ENCODE measurements around the gene CA4. TPM values are rescaled to one million over a fixed set of nuclear protein-coding genes. Genes with fewer than 3 reads are reported as not detected.

CA4 gene
- total RNA-seq, 1 experiment from 2014 or later, result not detected

Other genes with a start within 250 kb of the CA4 start
- gene RNFT1, start 185.2 kb upstream of the CA4 start, total RNA-seq (2014; rRNA removed; shearing (Covaris generic)), result 9.4 and 19.4 TPM in 2 replicates
- gene HEATR6, start 71.1 kb upstream of the CA4 start, total RNA-seq (2014; rRNA removed; shearing (Covaris generic)), result 22.8 and 27.8 TPM in 2 replicates
- gene USP32, start 242.2 kb downstream of the CA4 start, total RNA-seq (2014; rRNA removed; shearing (Covaris generic)), result 42.4 and 43.7 TPM in 2 replicates